Superior temporal gyrus (tissue), 1 donor: Measurements from ENCODE around the gene CLBA1.

Experiments
- DNase-seq: peaks from one replicate; pipeline ENCODE4 v3.0.0-alpha.2; 2016; ENCODE audit errors: extremely low spot score

CLBA1 gene

GRCh38 chr14:104968541-104969401 lies 16.8 kb upstream of the CLBA1 start:
- DNase-seq: no peak

- no peak for DNase-seq
Observed at GRCh38 chr14:104969741-104970230, 15.8 kb upstream of the CLBA1 start.

- DNase-seq: no peak
Observed at GRCh38 chr14:104970231-104971068, 15.1 kb upstream of the CLBA1 start.

GRCh38 chr14:104971447-104972240 lies 13.9 kb upstream of the CLBA1 start:
- no peak for DNase-seq

- DNase-seq: no peak
Observed at GRCh38 chr14:104972301-104973134, 13.1 kb upstream of the CLBA1 start.

GRCh38 chr14:104973135-104973384 lies 12.5 kb upstream of the CLBA1 start:
- DNase-seq: no peak

GRCh38 chr14:104973385-104974145 lies 12.0 kb upstream of the CLBA1 start:
- DNase-seq: no peak

GRCh38 chr14:104974146-104974541 lies 11.4 kb upstream of the CLBA1 start:
- no peak for DNase-seq

- no peak for DNase-seq
Observed at GRCh38 chr14:104974665-104975390, 10.8 kb upstream of the CLBA1 start.

GRCh38 chr14:104975481-104976197 lies 9.9 kb upstream of the CLBA1 start:
- no peak for DNase-seq

- DNase-seq: peak; percentile 71
Observed at GRCh38 chr14:104976198-104977007, 9.2 kb upstream of the CLBA1 start.

- no peak for DNase-seq
Observed at GRCh38 chr14:104977008-104977680, 8.4 kb upstream of the CLBA1 start.

- peak; percentile 29 for DNase-seq
Observed at GRCh38 chr14:104977681-104978653, 7.6 kb upstream of the CLBA1 start, which contains the start of gene AHNAK2. AHNAK2 (minus strand) TSS chr14:104978374; CDS start chr14:104978237, 137 bp downstream.

- no peak for DNase-seq
Observed at GRCh38 chr14:104978746-104979691, 6.6 kb upstream of the CLBA1 start.
